K562 (cell line): ENCODE measurements around the gene AMBRA1. TPM values are rescaled to one million over a fixed set of nuclear protein-coding genes. Genes with fewer than 3 reads are reported as not detected.
"Not testable (repeated sequence)": the region's sequence is repeated elsewhere in the genome, so short reads cannot be mapped to it uniquely, and the experiment has no call there.

Experiments used
- ATAC-seq: fragments of 200-7000 bp; cut with Tn5 transposase; 3 replicates; pipeline ENCODE4 v1.9.1; 2020; ENCODE audit warnings: moderate library complexity
- BruUV-seq: library from RNA; stranded (reverse); fragments of 400-500 nt; replicated peaks from 2 replicates; lab custom pipeline; 2021; lab: Mats Ljungman, UMichigan
- CTCF ChIA-PET: fragments of 300-600 bp; formaldehyde crosslinking; extraction: SDS; loops from one replicate; lab custom pipeline; 2021; ENCODE audit warnings: low intra/inter-chr PET ratio; lab: Yijun Ruan, JAX
- POLR2A ChIA-PET: fragments of 300-600, 350-650 bp; sonication (Branson Sonifier 250); formaldehyde crosslinking; extraction: SDS; loops from one replicate; lab custom pipeline; 2021; ENCODE audit warnings: antibody characterized with exemption, inconsistent platforms; lab: Yijun Ruan, JAX
- DNase-seq, 4 experiments: peaks; one replicate each; pipeline versions ENCODE4 v3.0.0 to v3.0.0-alpha.2; 2011 to 2018; ENCODE audit warnings: low spot score in 3 of 4, mixed read lengths in 3 of 4; ENCODE audit errors: extremely low read depth in 1 of 4
- FAIRE-seq: peaks from 2 replicates; lab custom pipeline; 2011; peaks lifted over from hg19 to GRCh38; lab: Jason Lieb, UNC
- H2AFZ ChIP-seq: 2 replicates; pipeline ENCODE4 v1.6.0; 2011; ENCODE audit warnings: low read depth, low read length, control low read depth, inconsistent platforms
- H3K27ac ChIP-seq: fragments of 200-600 bp; 3 replicates; pipeline ENCODE4 v1.8.0; 2011; ENCODE audit warnings: low read depth, mild to moderate bottlenecking, control low read depth, inconsistent platforms, low read length, moderate library complexity, mixed read lengths; ENCODE audit errors: extremely low read depth
- H3K27me3 ChIP-seq, 2 experiments: fragments of 300-600 bp in 1 of 2; 2 replicates in 1 of 2; 3 replicates in 1 of 2; pipeline versions ENCODE4 v1.6.0 to v1.8.0; 2011; ENCODE audit warnings: inconsistent platforms in 2 of 2, low read length in 2 of 2, mild to moderate bottlenecking in 1 of 2, mixed read lengths in 1 of 2, moderate library complexity in 1 of 2; ENCODE audit not compliant: control insufficient read depth in 2 of 2, insufficient read depth in 2 of 2
- H3K36me3 ChIP-seq: fragments of 300-600 bp; 3 replicates; pipeline ENCODE4 v1.8.0; 2011; ENCODE audit warnings: mild to moderate bottlenecking, low read length, inconsistent platforms; ENCODE audit not compliant: control insufficient read depth, insufficient read depth
- H3K4me1 ChIP-seq, 2 experiments: fragments of 200-600 bp in 1 of 2; replicated peaks in 1 of 2; 2 replicates in 1 of 2; 3 replicates in 1 of 2; pipeline versions ENCODE4 v1.5.1 to v1.8.0; 2011; ENCODE audit warnings: inconsistent platforms in 2 of 2, low read length in 2 of 2, mild to moderate bottlenecking in 1 of 2, mixed read lengths in 1 of 2, moderate library complexity in 1 of 2; ENCODE audit not compliant: control insufficient read depth in 2 of 2, insufficient read depth in 2 of 2
- H3K4me2 ChIP-seq: 2 replicates; pipeline ENCODE4 v1.6.1; 2011; ENCODE audit warnings: low read length, control low read depth, inconsistent platforms, mixed read lengths; ENCODE audit not compliant: insufficient read depth
- H3K4me3 ChIP-seq: fragments of 200-600 bp; sonication (generic), shearing (Covaris generic); 2 replicates; pipeline ENCODE4 v1.5.1; 2016; ENCODE audit warnings: control low read depth, inconsistent platforms
- H3K79me2 ChIP-seq: fragments of 200-600 bp; 3 replicates; pipeline ENCODE4 v1.8.0; 2011; ENCODE audit warnings: low read length, inconsistent platforms; ENCODE audit not compliant: control insufficient read depth, insufficient read depth
- H3K9ac ChIP-seq, 2 experiments: 2 replicates each; pipeline versions ENCODE4 v1.6.0 to v1.6.1; 2011; ENCODE audit warnings: low read depth in 2 of 2, low read length in 2 of 2, control low read depth in 1 of 2, inconsistent platforms in 1 of 2, mild to moderate bottlenecking in 1 of 2, mixed read lengths in 1 of 2; ENCODE audit not compliant: insufficient read depth in 1 of 2
- H3K9me1 ChIP-seq: one replicate; pipeline ENCODE4 v1.6.0; 2011; ENCODE audit warnings: inconsistent platforms, mild to moderate bottlenecking, low read length, moderate library complexity; ENCODE audit not compliant: control insufficient read depth, insufficient read depth
- H3K9me3 ChIP-seq: replicated peaks from 2 replicates; pipeline ENCODE4 v1.5.1; 2011; ENCODE audit warnings: low read depth, low read length, inconsistent platforms; ENCODE audit not compliant: control insufficient read depth, insufficient read depth
- H4K20me1 ChIP-seq: replicated peaks from 2 replicates; pipeline ENCODE4 v1.6.1; 2011; ENCODE audit warnings: low read length, inconsistent platforms, mixed read lengths; ENCODE audit not compliant: control insufficient read depth, insufficient read depth
- BDP1 ChIP-seq: IDR thresholded peaks from 3 replicates; pipeline ENCODE4 v1.6.1; 2011; ENCODE audit not compliant: insufficient read length, insufficient read depth
- NEUROD1 ChIP-seq: fragments of 150-350 bp; IDR thresholded peaks from 2 replicates; pipeline ENCODE4 v1.6.1; 2014; ENCODE audit warnings: borderline replicate concordance, low read length, low read depth; ENCODE audit not compliant: partially characterized antibody
- WGBS: fragments of 100-300 bp; shearing (Covaris generic); methylation state at CpG from one replicate; pipeline ENCODE4 v1.1.6; 2016; ENCODE audit warnings: low coverage, mixed read lengths; ENCODE audit not compliant: insufficient coverage; ENCODE audit errors: missing lambda C conversion rate; 5-methylcytosine and 5-hydroxymethylcytosine counted together
- in situ Hi-C: fragments of 300-500 bp; cut with MboI; formaldehyde crosslinking; loops from 4 replicates; pipeline ENCODE4 v1.15.0; 2018; ENCODE audit warnings: inconsistent platforms, mixed read lengths
- intact Hi-C: fragments of 100-400 bp; cut with micrococcal nuclease; formaldehyde crosslinking; loops from 2 replicates; pipeline ENCODE4 v1.14.2; 2022
- polyA plus RNA-seq, 8 experiments: library from polyadenylated mRNA; depleted of rRNA in 4 of 8; stranded (reverse) in 5 of 8; unstranded in 3 of 8; fragments of >200 nt; fragmentation: Nextera tagmentation in 2 of 8; fragmentation: Illumina TruSeq in 1 of 8; extraction: Ambion mirVana in 2 of 8; extraction: Trizol in 1 of 8; gene quantifications; 2 replicates each; pipeline versions ENCODE4 v1.2.1 to v1.2.3, GENCODE V29; 2011 to 2014; ENCODE audit warnings: inconsistent platforms in 1 of 8, missing spikeins in 1 of 8
- total RNA-seq, 7 experiments: library from RNA; depleted of rRNA in 6 of 7; stranded (reverse); fragments of >200 nt in 6 of 7; fragmentation: Illumina TruSeq in 2 of 7; extraction: Trizol in 2 of 7; gene quantifications; 2 replicates each; pipeline versions ENCODE4 v1.2.1 to v1.2.3, GENCODE V29; 2011 to 2021; ENCODE audit warnings: low replicate concordance in 1 of 7
- TF ChIP-seq, protein P1 (sequence below): fragments of 450-650 bp; formaldehyde crosslinking; IDR thresholded peaks from 2 replicates; pipeline ENCODE4 v1.4.0; 2022; ENCODE audit warnings: missing genetic modification characterization

The AMBRA1 gene
- total and polyA plus RNA-seq, 9 of the 15 experiments (the other 6 are each of a cell fraction or from before 2014, with no cell fraction given) = 0.15 to 24.5 (median 13.0) TPM

DNA sequence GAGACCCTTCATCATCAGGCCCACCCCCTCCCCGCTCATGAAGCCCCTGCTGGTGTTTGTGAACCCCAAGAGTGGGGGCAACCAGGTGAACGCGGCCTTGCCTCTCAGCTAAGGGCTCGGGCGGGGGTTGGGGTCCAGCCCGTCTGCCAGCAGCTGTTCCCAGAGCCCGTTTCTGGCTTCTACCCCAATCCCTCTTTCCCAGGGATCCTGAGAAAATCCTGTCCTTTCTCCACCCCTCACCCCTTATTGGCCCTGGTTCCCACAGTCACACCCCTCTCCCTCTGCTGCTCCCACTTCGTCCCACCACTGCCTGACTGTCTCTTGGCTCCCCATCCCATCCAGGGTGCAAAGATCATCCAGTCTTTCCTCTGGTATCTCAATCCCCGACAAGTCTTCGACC, 221.7 kb downstream of the AMBRA1 start (continued):
- TF ChIP-seq, protein P1, sequence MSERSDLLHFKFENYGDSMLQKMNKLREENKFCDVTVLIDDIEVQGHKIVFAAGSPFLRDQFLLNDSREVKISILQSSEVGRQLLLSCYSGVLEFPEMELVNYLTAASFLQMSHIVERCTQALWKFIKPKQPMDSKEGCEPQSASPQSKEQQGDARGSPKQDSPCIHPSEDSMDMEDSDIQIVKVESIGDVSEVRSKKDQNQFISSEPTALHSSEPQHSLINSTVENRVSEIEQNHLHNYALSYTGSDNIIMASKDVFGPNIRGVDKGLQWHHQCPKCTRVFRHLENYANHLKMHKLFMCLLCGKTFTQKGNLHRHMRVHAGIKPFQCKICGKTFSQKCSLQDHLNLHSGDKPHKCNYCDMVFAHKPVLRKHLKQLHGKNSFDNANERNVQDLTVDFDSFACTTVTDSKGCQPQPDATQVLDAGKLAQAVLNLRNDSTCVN (CRISPR knock-in tag) = no peak
- TF ChIP-seq NEUROD1 = no peak
- TF ChIP-seq BDP1 = no peak

DNA sequence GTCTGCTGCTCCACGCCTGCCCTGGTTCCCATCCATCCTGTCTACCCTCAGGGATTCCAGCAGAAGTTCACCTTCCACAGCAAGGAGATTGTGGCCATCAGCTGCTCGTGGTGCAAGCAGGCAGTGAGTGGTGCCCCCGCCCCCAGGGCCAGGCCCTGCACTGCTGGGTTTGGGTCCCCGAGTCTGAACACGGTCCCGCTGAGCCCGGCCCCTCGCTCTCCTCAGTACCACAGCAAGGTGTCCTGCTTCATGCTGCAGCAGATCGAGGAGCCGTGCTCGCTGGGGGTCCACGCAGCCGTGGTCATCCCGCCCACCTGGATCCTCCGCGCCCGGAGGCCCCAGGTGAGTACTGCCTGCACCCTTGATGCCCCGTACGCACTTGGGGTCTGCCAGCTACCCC, 222.6 kb downstream of the AMBRA1 start:
- H2AFZ ChIP-seq, H3K9me3 ChIP-seq, H4K20me1 ChIP-seq, FAIRE-seq, DNase-seq, ATAC-seq, BruUV-seq, CTCF ChIA-PET, H3K9me1 ChIP-seq, H3K27me3 ChIP-seq, in situ Hi-C loops, H3K9ac ChIP-seq, H3K79me2 ChIP-seq, H3K27ac ChIP-seq, H3K4me2 ChIP-seq, H3K4me3 ChIP-seq, intact Hi-C loops: not testable (repeated sequence)
- 94% methylated on average over 13 of the region's 19 CpGs for WGBS
- peaks cover 82% of the 10 kb centered on the region; the same call in 2 of the 3 replicates for H3K36me3 ChIP-seq
- POLR2A ChIA-PET = interaction anchor here (1.0 kb wide), 1 partner anchor 10 kb away, joined by 3 read pairs; the partner anchor contains the start of gene MDK
- H3K4me1 ChIP-seq = peaks cover 6 to 37% of the 10 kb centered on the region in 2 experiments
